Mesenchymal stem cell (in vitro differentiated cells and primary cell): ENCODE measurements around the gene OXSR1.

Experiments
- DNase-seq: peaks from one replicate; pipeline ENCODE4 v3.0.0-alpha.2; 2013
- H2AFZ ChIP-seq: one replicate; pipeline ENCODE4 v1.6.1; 2013; ENCODE audit warnings: low read depth, mild to moderate bottlenecking, control low read depth, inconsistent platforms, low read length, moderate library complexity
- H2AK5ac ChIP-seq: 2 replicates; pipeline ENCODE4 v1.6.1; 2013; ENCODE audit warnings: low read length, moderate library complexity, mild to moderate bottlenecking, inconsistent platforms; ENCODE audit not compliant: severe bottlenecking
- H2BK120ac ChIP-seq: one replicate; pipeline ENCODE4 v1.6.1; 2013; ENCODE audit warnings: low read depth, mild to moderate bottlenecking, inconsistent platforms, low read length, moderate library complexity
- H2BK12ac ChIP-seq, 2 experiments: one replicate each; pipeline ENCODE4 v1.6.1; 2013; ENCODE audit warnings: inconsistent platforms in 2 of 2, low read length in 2 of 2, mild to moderate bottlenecking in 2 of 2, moderate library complexity in 2 of 2, control low read depth in 1 of 2
- H2BK15ac ChIP-seq: one replicate; pipeline ENCODE4 v1.6.1; 2013; ENCODE audit warnings: mild to moderate bottlenecking, low read depth, inconsistent platforms; ENCODE audit not compliant: poor library complexity, severe bottlenecking
- H2BK5ac ChIP-seq: 2 replicates; pipeline ENCODE4 v1.6.1; 2013; ENCODE audit warnings: low read depth, mild to moderate bottlenecking, low read length, control low read depth, inconsistent platforms; ENCODE audit not compliant: poor library complexity, severe bottlenecking
- H3K14ac ChIP-seq, 2 experiments: one replicate each; pipeline ENCODE4 v1.6.1; 2013; ENCODE audit warnings: inconsistent platforms in 2 of 2, low read length in 2 of 2, control low read depth in 1 of 2, mild to moderate bottlenecking in 1 of 2, moderate library complexity in 1 of 2
- H3K18ac ChIP-seq, 2 experiments: one replicate each; pipeline ENCODE4 v1.6.1; 2013; ENCODE audit warnings: inconsistent platforms in 2 of 2, low read length in 2 of 2, control low read depth in 1 of 2, low read depth in 1 of 2, mild to moderate bottlenecking in 1 of 2
- H3K23ac ChIP-seq, 2 experiments: one replicate each; pipeline ENCODE4 v1.6.1; 2013; ENCODE audit warnings: inconsistent platforms in 2 of 2, low read length in 2 of 2, mild to moderate bottlenecking in 2 of 2, moderate library complexity in 2 of 2, control low read depth in 1 of 2
- H3K27ac ChIP-seq: 2 replicates; pipeline ENCODE4 v1.5.1; 2013; ENCODE audit warnings: mild to moderate bottlenecking, moderate library complexity, low read length, control low read depth, inconsistent platforms; ENCODE audit not compliant: poor library complexity, severe bottlenecking
- H3K27me3 ChIP-seq, 2 experiments: 2 replicates each; pipeline versions ENCODE4 v1.6.1 to v1.7.0; 2013; ENCODE audit warnings: low read length in 2 of 2, mild to moderate bottlenecking in 2 of 2, moderate library complexity in 2 of 2, control low read depth in 1 of 2, inconsistent platforms in 1 of 2; ENCODE audit not compliant: control insufficient read depth in 1 of 2, insufficient read depth in 1 of 2
- H3K36me3 ChIP-seq, 2 experiments: 2 replicates each; pipeline versions ENCODE4 v1.6.1 to v1.7.0; 2013; ENCODE audit warnings: low read length in 2 of 2, control low read depth in 1 of 2, inconsistent platforms in 1 of 2, low read depth in 1 of 2, mild to moderate bottlenecking in 1 of 2; ENCODE audit not compliant: insufficient read depth in 2 of 2, control insufficient read depth in 1 of 2
- H3K4ac ChIP-seq, 2 experiments: one replicate each; pipeline ENCODE4 v1.6.1; 2013; ENCODE audit warnings: inconsistent platforms in 2 of 2, low read length in 2 of 2, mild to moderate bottlenecking in 2 of 2, moderate library complexity in 2 of 2, control low read depth in 1 of 2, low read depth in 1 of 2
- H3K4me1 ChIP-seq: 2 replicates; pipeline ENCODE4 v1.6.1; 2013; ENCODE audit warnings: low read depth, low read length, control low read depth; ENCODE audit not compliant: control insufficient read depth, insufficient read depth
- H3K4me2 ChIP-seq: 2 replicates; pipeline ENCODE4 v1.6.1; 2013; ENCODE audit warnings: low read length, mild to moderate bottlenecking, inconsistent platforms; ENCODE audit not compliant: poor library complexity, severe bottlenecking
- H3K4me3 ChIP-seq, 2 experiments: 2 replicates each; pipeline versions ENCODE4 v1.5.1 to v1.7.0; 2013; ENCODE audit warnings: low read length in 2 of 2, mild to moderate bottlenecking in 2 of 2, control low read depth in 1 of 2, low read depth in 1 of 2; ENCODE audit not compliant: insufficient read depth in 1 of 2
- H3K79me1 ChIP-seq: replicated peaks from 2 replicates; pipeline ENCODE4 v1.6.1; 2013; ENCODE audit warnings: mild to moderate bottlenecking, control low read depth, low read length, inconsistent platforms; ENCODE audit not compliant: poor library complexity, severe bottlenecking
- H3K9ac ChIP-seq: 2 replicates; pipeline ENCODE4 v1.7.0; 2013; ENCODE audit warnings: mild to moderate bottlenecking, low read length, moderate library complexity
- H3K9me3 ChIP-seq: 2 replicates; pipeline ENCODE4 v1.7.0; 2013; ENCODE audit warnings: mild to moderate bottlenecking, low read length; ENCODE audit not compliant: control insufficient read depth
- H4K8ac ChIP-seq: one replicate; pipeline ENCODE4 v1.6.1; 2013; ENCODE audit warnings: inconsistent platforms, mild to moderate bottlenecking, low read length, moderate library complexity
- H4K91ac ChIP-seq: one replicate; pipeline ENCODE4 v1.6.1; 2013; ENCODE audit warnings: mild to moderate bottlenecking, low read length, inconsistent platforms
- WGBS: methylation state at CpG from one replicate; pipeline ENCODE4 v1.1.7; 2013; ENCODE audit warnings: mixed read lengths; 5-methylcytosine and 5-hydroxymethylcytosine counted together

Gene OXSR1

DNA sequence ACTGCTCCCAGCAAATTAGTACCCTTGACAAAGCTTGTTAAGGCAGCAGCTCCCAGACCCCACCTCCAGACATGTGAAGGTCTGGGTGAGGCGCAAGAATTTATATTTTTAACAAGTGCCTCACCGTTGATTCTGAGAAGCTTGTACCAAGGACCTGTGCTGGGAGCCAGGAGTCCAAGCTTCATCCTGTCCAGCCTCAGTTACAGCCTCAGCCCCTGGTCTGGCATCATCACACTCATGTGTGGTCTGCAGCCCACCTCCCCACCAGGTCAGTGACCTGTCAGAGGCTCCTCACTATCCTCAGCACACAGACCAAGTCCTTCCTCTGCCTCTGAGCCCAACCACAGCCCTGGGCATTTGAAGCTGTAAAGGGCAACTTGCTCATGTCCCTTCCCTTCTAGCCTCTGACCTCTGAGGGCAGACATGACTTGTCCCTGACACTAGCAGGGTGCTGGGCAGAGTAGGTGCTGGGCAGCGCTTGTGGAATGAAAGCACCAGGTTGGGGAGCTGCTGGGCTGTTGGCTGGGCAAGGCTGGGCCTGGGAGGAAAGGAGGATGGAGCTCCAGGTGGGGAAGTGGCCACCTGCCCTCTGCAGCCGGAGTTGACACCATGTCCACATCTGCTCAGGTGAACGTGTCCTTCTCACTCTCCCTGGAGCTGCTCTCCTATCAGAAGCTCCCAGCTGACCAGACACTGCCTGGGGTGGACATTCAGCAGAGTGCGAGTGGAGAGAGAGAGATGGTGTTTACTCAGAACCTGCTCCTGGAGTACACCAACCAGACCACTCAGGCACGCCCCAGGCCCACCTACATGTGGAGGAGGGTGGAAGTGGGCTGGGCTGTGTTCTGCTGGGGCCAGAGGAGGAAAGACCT, 45.3 kb upstream of the OXSR1 start:
- no peak overlapping the region for H3K9ac ChIP-seq
- no peak overlapping the region for H3K27ac ChIP-seq
- H3K4me1 ChIP-seq = peaks cover 3% of the 10 kb centered on the region
- H2BK15ac ChIP-seq = no peak overlapping the region
- H3K18ac ChIP-seq = no peak overlapping the region
- no peak overlapping the region for H3K4me2 ChIP-seq
- no peak overlapping the region for H2AK5ac ChIP-seq
- peaks cover 6 to 10% of the 10 kb centered on the region in 2 experiments for H3K27me3 ChIP-seq
- no peak overlapping the region for H3K14ac ChIP-seq
- H3K23ac ChIP-seq = no peak overlapping the region
- no peak overlapping the region for H3K4ac ChIP-seq
- H4K91ac ChIP-seq = no peak overlapping the region
- H4K8ac ChIP-seq = no peak overlapping the region
- no peak overlapping the region for H3K4me3 ChIP-seq
- no peak overlapping the region for H2BK5ac ChIP-seq
- H3K79me1 ChIP-seq = peaks cover 2% of the 10 kb centered on the region
- no peak overlapping the region for H2BK12ac ChIP-seq
- no peak for DNase-seq
- H3K36me3 ChIP-seq = peaks cover 45 to 53% of the 10 kb centered on the region in 2 experiments
- no peak overlapping the region for H2BK120ac ChIP-seq
- no peak overlapping the region for H2AFZ ChIP-seq
- H3K9me3 ChIP-seq = no peaks in the 10 kb centered on the region
- over 99% methylated on average over 5 of the region's 7 CpGs for WGBS

DNA sequence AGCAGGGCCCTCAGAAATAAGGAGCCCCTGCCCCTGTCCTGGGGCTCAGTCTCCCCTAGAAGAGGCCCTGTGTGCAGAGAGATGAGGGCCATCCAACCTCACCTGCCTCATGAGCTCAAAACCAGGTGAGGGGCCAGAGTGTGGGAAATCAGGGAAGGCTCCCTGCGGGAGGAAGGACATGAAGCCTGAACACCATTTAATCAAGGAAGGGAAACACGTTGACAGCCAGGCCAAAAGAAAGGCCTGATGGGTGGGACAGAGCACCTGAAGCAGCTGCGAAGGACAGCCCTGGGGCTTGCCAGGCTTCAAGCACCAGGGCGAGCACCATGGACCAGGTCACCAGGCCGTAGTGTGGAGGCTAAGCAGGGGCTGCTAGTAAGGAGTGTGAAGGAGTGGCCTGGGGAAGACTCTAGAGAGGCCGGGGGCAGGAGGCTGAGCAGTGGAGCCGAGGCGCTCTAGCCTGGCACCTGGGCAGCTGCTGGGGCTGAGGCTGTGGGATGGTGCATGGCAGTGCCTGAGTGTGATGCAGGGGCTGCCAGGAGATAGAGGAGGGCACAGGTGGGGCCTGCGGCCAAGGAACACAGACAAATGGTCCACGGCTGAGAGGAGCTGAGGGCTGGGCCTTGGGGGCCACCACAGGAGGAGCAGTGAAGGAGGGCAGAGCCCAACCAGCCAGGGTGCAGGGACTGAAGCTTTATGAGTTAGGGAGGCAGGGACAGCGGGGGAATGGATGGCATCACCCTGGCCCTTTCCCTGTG, 44.5 kb upstream of the OXSR1 start:
- no peak overlapping the region for H2BK12ac ChIP-seq
- peaks cover 5% of the 10 kb centered on the region for H3K4me1 ChIP-seq
- H4K8ac ChIP-seq = no peak overlapping the region
- H3K9me3 ChIP-seq = no peaks in the 10 kb centered on the region
- WGBS = 91% methylated on average over 11 of the region's 11 CpGs
- H3K23ac ChIP-seq = no peak overlapping the region
- no peak overlapping the region for H3K18ac ChIP-seq
- H3K27me3 ChIP-seq = peaks cover 0 to 2% of the 10 kb centered on the region in 2 experiments
- H3K9ac ChIP-seq = no peak overlapping the region
- no peak for DNase-seq
- H3K79me1 ChIP-seq = peaks cover 6% of the 10 kb centered on the region
- H2AFZ ChIP-seq = no peak overlapping the region
- no peak overlapping the region for H3K14ac ChIP-seq
- H2AK5ac ChIP-seq = no peak overlapping the region
- no peak overlapping the region for H3K4ac ChIP-seq
- H4K91ac ChIP-seq = no peak overlapping the region
- H2BK120ac ChIP-seq = no peak overlapping the region
- no peak overlapping the region for H2BK5ac ChIP-seq
- H3K36me3 ChIP-seq = peaks cover 51 to 61% of the 10 kb centered on the region in 2 experiments
- no peak overlapping the region for H3K27ac ChIP-seq
- no peak overlapping the region for H2BK15ac ChIP-seq
- H3K4me3 ChIP-seq = no peak overlapping the region
- H3K4me2 ChIP-seq = no peak overlapping the region

DNA sequence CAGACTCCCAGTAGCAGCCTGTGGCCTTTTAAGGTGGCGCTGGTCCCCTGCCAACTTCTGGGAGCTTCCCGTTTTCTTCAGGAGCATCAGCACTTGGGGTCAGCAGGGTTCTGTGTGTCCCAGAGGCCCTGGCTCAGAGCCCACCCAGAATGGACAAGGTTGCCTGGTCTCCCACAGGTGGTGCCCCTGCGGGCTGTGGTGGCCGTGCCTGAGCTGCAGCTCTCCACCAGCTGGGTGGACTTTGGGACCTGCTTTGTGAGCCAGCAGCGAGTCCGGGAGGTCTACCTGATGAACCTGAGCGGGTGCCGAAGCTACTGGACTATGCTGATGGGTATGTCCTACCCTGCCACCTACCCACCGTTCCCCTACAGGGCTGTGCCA, 43.9 kb upstream of the OXSR1 start:
- H4K8ac ChIP-seq = no peak overlapping the region
- H4K91ac ChIP-seq = no peak overlapping the region
- H2BK120ac ChIP-seq = no peak overlapping the region
- no peak overlapping the region for H2AFZ ChIP-seq
- H3K9me3 ChIP-seq = no peaks in the 10 kb centered on the region
- no peak overlapping the region for H3K4me3 ChIP-seq
- peaks cover 57 to 67% of the 10 kb centered on the region in 2 experiments for H3K36me3 ChIP-seq
- no peak for DNase-seq
- no peak overlapping the region for H2BK15ac ChIP-seq
- no peak overlapping the region for H3K9ac ChIP-seq
- no peak overlapping the region for H3K4me2 ChIP-seq
- H3K4ac ChIP-seq = no peak overlapping the region
- H3K27ac ChIP-seq = no peak overlapping the region
- H3K23ac ChIP-seq = no peak overlapping the region
- H3K27me3 ChIP-seq = no peaks in the 10 kb centered on the region
- no peak overlapping the region for H3K14ac ChIP-seq
- no peak overlapping the region for H2BK12ac ChIP-seq
- peaks cover 7% of the 10 kb centered on the region for H3K4me1 ChIP-seq
- peaks cover 8% of the 10 kb centered on the region for H3K79me1 ChIP-seq
- 91% methylated on average over 9 of the region's 9 CpGs for WGBS
- no peak overlapping the region for H2AK5ac ChIP-seq
- no peak overlapping the region for H3K18ac ChIP-seq
- no peak overlapping the region for H2BK5ac ChIP-seq

DNA sequence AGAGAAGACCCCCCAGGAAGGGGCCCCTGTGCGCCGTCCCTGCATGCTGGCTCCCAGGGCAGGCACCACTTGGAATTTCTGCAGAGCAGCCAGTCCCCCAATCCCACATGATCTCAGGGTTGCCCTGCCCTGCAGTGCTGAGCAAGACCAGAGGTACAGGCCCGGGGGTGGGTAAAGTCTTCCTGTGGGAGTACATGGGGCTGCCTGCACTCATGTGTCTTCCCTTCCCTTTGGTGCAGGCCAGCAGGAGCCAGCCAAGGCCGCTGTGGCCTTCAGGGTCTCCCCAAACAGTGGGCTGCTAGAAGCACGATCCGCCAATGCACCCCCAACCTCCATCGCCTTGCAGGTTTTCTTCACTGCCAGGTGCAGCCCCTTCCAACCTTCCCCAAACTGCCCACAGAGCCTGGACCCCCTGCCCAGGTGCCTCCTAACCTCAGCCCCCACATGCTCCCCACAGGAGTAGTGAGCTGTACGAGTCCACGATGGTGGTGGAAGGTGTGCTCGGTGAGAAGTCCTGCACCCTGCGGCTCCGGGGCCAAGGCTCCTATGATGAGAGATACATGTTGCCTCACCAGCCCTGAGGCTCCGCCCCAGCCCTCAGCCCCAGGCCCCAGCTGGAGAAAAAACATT, 43.4 kb upstream of the OXSR1 start:
- no peak overlapping the region for H2AFZ ChIP-seq
- no peak overlapping the region for H3K9ac ChIP-seq
- no peak overlapping the region for H4K91ac ChIP-seq
- no peak overlapping the region for H2AK5ac ChIP-seq
- no peak overlapping the region for H3K23ac ChIP-seq
- WGBS = 91% methylated on average over 13 of the region's 13 CpGs
- DNase-seq = no peak
- no peak overlapping the region for H2BK12ac ChIP-seq
- no peak overlapping the region for H3K4ac ChIP-seq
- H3K4me1 ChIP-seq = peaks cover 7% of the 10 kb centered on the region
- no peak overlapping the region for H2BK120ac ChIP-seq
- no peak overlapping the region for H2BK5ac ChIP-seq
- H3K9me3 ChIP-seq = no peaks in the 10 kb centered on the region
- peaks cover 61 to 72% of the 10 kb centered on the region in 2 experiments for H3K36me3 ChIP-seq
- H3K18ac ChIP-seq = no peak overlapping the region
- peaks cover 10% of the 10 kb centered on the region for H3K79me1 ChIP-seq
- H2BK15ac ChIP-seq = no peak overlapping the region
- no peak overlapping the region for H4K8ac ChIP-seq
- H3K4me3 ChIP-seq = no peak overlapping the region
- H3K27ac ChIP-seq = no peak overlapping the region
- H3K27me3 ChIP-seq = no peaks in the 10 kb centered on the region
- no peak overlapping the region for H3K4me2 ChIP-seq
- no peak overlapping the region for H3K14ac ChIP-seq
